ENCODE data around the gene ARHGAP45. TPM values are rescaled to one million over a fixed set of nuclear protein-coding genes. Genes with fewer than 3 reads are reported as not detected.

The ARHGAP45 gene
- total RNA-seq, 1 experiment from 2014 or later, result 45.3 TPM

- no peaks in the 10 kb centered on the region for H3K9me3 ChIP-seq (ENCODE audit: low read length)
- no peak overlapping the region for H3K27ac ChIP-seq (ENCODE audit: low read length)
- BruUV-seq (replicated peaks), result no TSS peak
- no peaks in the 10 kb centered on the region for H3K36me3 ChIP-seq (ENCODE audit: low read depth, low read length)
- TF ChIP-seq EZH2phosphoT487 (IDR thresholded peaks at IDR 0.05; ENCODE audit: borderline replicate concordance, low read length), result no peak
- TF ChIP-seq EZH2 (IDR thresholded peaks at IDR 0.05; ENCODE audit: low read length, unreplicated experiment), result no peak
- no peak for TF ChIP-seq CTCF (conservative IDR thresholded peaks at IDR 0.05; ENCODE audit: low read depth, low read length)
- DNase-seq, result no peak
- peaks cover 10% of the 10 kb centered on the region; the same call in 1 of the 2 replicates for H4K20me1 ChIP-seq (ENCODE audit: low read length)
- POLR2A ChIA-PET (ENCODE audit: unreplicated experiment), result no interaction called here
- H3K9ac ChIP-seq (ENCODE audit: low read length), result no peak overlapping the region
- H3F3A ChIP-seq (ENCODE audit: low read length, unreplicated experiment), result no peaks in the 10 kb centered on the region
- H3K9me2 ChIP-seq (replicated peaks; ENCODE audit: low read length), result no peaks in the 10 kb centered on the region
- H3K4me1 ChIP-seq (ENCODE audit: insufficient read depth, low read length), result peaks cover 18% of the 10 kb centered on the region
- ATAC-seq, result no peak
- CTCF ChIA-PET, result no interaction called here
- H3K27me3 ChIP-seq (ENCODE audit: low read length), result no peaks in the 10 kb centered on the region
- peak overlapping the region; percentile 93 for H3K4me3 ChIP-seq (ENCODE audit: low read length)
- H3K79me2 ChIP-seq (ENCODE audit: low read length), result peaks cover 30% of the 10 kb centered on the region
- H2AFZ ChIP-seq (ENCODE audit: low read length), result no peak overlapping the region
- peak overlapping the region; percentile 98 for H3K4me2 ChIP-seq (ENCODE audit: low read length)
- intact Hi-C loops (cut with micrococcal nuclease), result no loop called here
Observed at GRCh38 chr19:1093330-1093729, 26.4 kb downstream of the ARHGAP45 start.

GRCh38 chr19:1093811-1094553 is 27.0 kb downstream of the ARHGAP45 start:
- BruUV-seq (replicated peaks), result no TSS peak
- peaks cover 10% of the 10 kb centered on the region; the same call in 1 of the 2 replicates for H4K20me1 ChIP-seq (ENCODE audit: low read length)
- TF ChIP-seq EZH2 (IDR thresholded peaks at IDR 0.05; ENCODE audit: low read length, unreplicated experiment), result no peak
- TF ChIP-seq EZH2phosphoT487 (IDR thresholded peaks at IDR 0.05; ENCODE audit: borderline replicate concordance, low read length), result no peak
- TF ChIP-seq CTCF (conservative IDR thresholded peaks at IDR 0.05; ENCODE audit: low read depth, low read length), result no peak
- H3K9me3 ChIP-seq (ENCODE audit: low read length), result no peaks in the 10 kb centered on the region
- no peak overlapping the region for H3K27ac ChIP-seq (ENCODE audit: low read length)
- H3K9me2 ChIP-seq (replicated peaks; ENCODE audit: low read length), result no peaks in the 10 kb centered on the region
- H3K36me3 ChIP-seq (ENCODE audit: low read depth, low read length), result no peaks in the 10 kb centered on the region
- intact Hi-C loops (cut with micrococcal nuclease), result no loop called here
- peak overlapping the region; percentile 93 for H3K4me3 ChIP-seq (ENCODE audit: low read length)
- H3F3A ChIP-seq (ENCODE audit: low read length, unreplicated experiment), result peaks cover 1% of the 10 kb centered on the region
- H3K4me2 ChIP-seq (ENCODE audit: low read length), result peak overlapping the region; percentile 98
- H3K4me1 ChIP-seq (ENCODE audit: insufficient read depth, low read length), result peaks cover 24% of the 10 kb centered on the region
- ChIA-PET POLR2A (ENCODE audit: unreplicated experiment) (no interaction called here), CTCF (no interaction called here)
- H3K27me3 ChIP-seq (ENCODE audit: low read length), result no peaks in the 10 kb centered on the region
- ATAC-seq (no peak), DNase-seq (no peak)
- H2AFZ ChIP-seq (ENCODE audit: low read length), result no peak overlapping the region
- H3K79me2 ChIP-seq (ENCODE audit: low read length), result peaks cover 30% of the 10 kb centered on the region
- peak overlapping the region; percentile 91 for H3K9ac ChIP-seq (ENCODE audit: low read length)

DNA sequence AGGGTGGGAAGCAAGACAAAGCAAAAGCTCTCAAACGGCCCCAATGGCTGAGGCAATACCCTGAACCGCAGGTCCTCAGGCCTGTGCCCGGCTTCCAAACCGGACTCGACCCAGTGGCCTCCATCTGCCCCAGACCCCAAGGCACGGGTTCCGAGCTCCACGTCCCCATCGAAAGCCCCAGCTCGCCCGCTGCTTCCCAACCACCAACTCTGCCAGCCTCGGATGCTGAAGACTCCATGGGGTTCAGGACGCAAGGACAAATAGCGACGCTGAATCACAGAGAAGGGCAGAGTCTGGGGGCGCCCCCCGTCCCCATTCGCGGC is 27.6 kb downstream of the ARHGAP45 start:
- no TSS peak for BruUV-seq (replicated peaks)
- no peaks in the 10 kb centered on the region for H3K27me3 ChIP-seq (ENCODE audit: low read length)
- H4K20me1 ChIP-seq (ENCODE audit: low read length), result peaks cover 10% of the 10 kb centered on the region; the same call in 1 of the 2 replicates
- intact Hi-C loops (cut with micrococcal nuclease), result no loop called here
- H3K4me1 ChIP-seq (ENCODE audit: insufficient read depth, low read length), result peaks cover 29% of the 10 kb centered on the region
- peak overlapping the region; percentile 98 for H3K4me2 ChIP-seq (ENCODE audit: low read length)
- H3K9ac ChIP-seq (ENCODE audit: low read length), result peak overlapping the region; percentile 91
- POLR2A ChIA-PET (ENCODE audit: unreplicated experiment), result no interaction called here
- no peak for ATAC-seq
- DNase-seq, result no peak
- H3K4me3 ChIP-seq (ENCODE audit: low read length), result peak overlapping the region; percentile 93
- no peaks in the 10 kb centered on the region for H3K36me3 ChIP-seq (ENCODE audit: low read depth, low read length)
- no peak for TF ChIP-seq CTCF (conservative IDR thresholded peaks at IDR 0.05; ENCODE audit: low read depth, low read length)
- no peak for TF ChIP-seq EZH2phosphoT487 (IDR thresholded peaks at IDR 0.05; ENCODE audit: borderline replicate concordance, low read length)
- TF ChIP-seq EZH2 (IDR thresholded peaks at IDR 0.05; ENCODE audit: low read length, unreplicated experiment), result no peak
- peaks cover 4% of the 10 kb centered on the region for H3F3A ChIP-seq (ENCODE audit: low read length, unreplicated experiment)
- H2AFZ ChIP-seq (ENCODE audit: low read length), result no peak overlapping the region
- no peak overlapping the region for H3K27ac ChIP-seq (ENCODE audit: low read length)
- H3K9me3 ChIP-seq (ENCODE audit: low read length), result no peaks in the 10 kb centered on the region
- peaks cover 30% of the 10 kb centered on the region for H3K79me2 ChIP-seq (ENCODE audit: low read length)
- no peaks in the 10 kb centered on the region for H3K9me2 ChIP-seq (replicated peaks; ENCODE audit: low read length)
- CTCF ChIA-PET, result no interaction called here
